ENCODE data around the gene CD37.
"Not testable (repeated sequence)": the region's sequence is repeated elsewhere in the genome, so short reads cannot be mapped to it uniquely, and the experiment has no call there.

CD37 gene, protein sequence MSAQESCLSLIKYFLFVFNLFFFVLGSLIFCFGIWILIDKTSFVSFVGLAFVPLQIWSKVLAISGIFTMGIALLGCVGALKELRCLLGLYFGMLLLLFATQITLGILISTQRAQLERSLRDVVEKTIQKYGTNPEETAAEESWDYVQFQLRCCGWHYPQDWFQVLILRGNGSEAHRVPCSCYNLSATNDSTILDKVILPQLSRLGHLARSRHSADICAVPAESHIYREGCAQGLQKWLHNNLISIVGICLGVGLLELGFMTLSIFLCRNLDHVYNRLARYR

DNA sequence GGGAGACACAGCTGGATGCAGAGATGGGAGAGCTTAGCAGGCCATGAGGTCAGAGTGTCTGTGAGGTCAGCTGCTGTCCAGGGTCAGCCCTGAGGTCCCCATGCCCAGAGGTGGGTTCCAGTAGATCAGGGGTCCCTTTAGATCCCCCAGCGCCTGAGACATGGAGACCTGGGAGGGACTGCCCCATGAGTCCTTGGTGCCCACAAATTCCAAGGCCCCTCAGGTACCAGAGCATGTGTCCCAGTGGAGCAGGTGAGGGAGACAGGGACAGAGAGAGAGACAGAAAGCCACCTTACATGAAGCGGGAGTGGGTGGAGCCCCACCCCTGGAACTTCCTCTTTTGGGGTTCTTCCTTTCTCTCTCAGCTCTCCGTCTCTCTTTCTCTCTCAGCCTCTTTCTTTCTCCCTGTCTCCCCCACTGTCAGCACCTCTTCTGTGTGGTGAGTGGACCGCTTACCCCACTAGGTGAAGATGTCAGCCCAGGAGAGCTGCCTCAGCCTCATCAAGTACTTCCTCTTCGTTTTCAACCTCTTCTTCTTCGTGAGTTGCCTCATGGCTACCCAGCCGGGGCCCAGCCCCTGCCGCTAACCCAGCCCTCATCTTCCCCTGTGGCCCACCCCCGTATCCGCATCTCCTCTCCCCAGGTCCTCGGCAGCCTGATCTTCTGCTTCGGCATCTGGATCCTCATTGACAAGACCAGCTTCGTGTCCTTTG lies at the start of gene CD37:
TSS of gene CD37 (plus strand) at position 336 of the 713 bp plus-strand sequence. CDS start at position 471, 135 bp downstream.
- H3K9ac ChIP-seq (ENCODE audit: insufficient read length) = no peak within 1 kb of the TSS
- H3K4me3 ChIP-seq = no peak within 1 kb of the TSS
- DNase-seq (ENCODE audit: low read depth, low spot score) = no peak
- no peaks in the 10 kb centered on the region for H3K9me3 ChIP-seq (ENCODE audit: low read depth, low read length)
- H3K36me3 ChIP-seq (ENCODE audit: insufficient read depth, low read length) = no peaks in the 10 kb centered on the region
- no peak within 1 kb of the TSS for H3K27ac ChIP-seq
- no peak for TF ChIP-seq POLR2AphosphoS5 (IDR thresholded peaks at IDR 0.05; ENCODE audit: borderline replicate concordance, low read depth, low read length)
- no peak for TF ChIP-seq FOXP2 (optimal IDR thresholded peaks at IDR 0.05; ENCODE audit: control extremely low read depth, extremely low read length, insufficient read depth)
- no peak for TF ChIP-seq EZH2 (IDR thresholded peaks at IDR 0.05)

GRCh38 chr19:49287141-49287770 lies 48.0 kb upstream of the CD37 start:
- no peak overlapping the region for H3K4me3 ChIP-seq
- H3K36me3 ChIP-seq (ENCODE audit: insufficient read depth, low read length) = no peaks in the 10 kb centered on the region
- no peaks in the 10 kb centered on the region for H3K9me3 ChIP-seq (ENCODE audit: low read depth, low read length)
- DNase-seq (ENCODE audit: low read depth, low spot score) = no peak
- H3K27ac ChIP-seq = no peak overlapping the region
- no peak overlapping the region for H3K9ac ChIP-seq (ENCODE audit: insufficient read length)
- TF ChIP-seq POLR2AphosphoS5 (IDR thresholded peaks at IDR 0.05; ENCODE audit: borderline replicate concordance, low read depth, low read length) = no peak
- TF ChIP-seq FOXP2 (optimal IDR thresholded peaks at IDR 0.05; ENCODE audit: control extremely low read depth, extremely low read length, insufficient read depth) = no peak
- TF ChIP-seq EZH2 (IDR thresholded peaks at IDR 0.05) = no peak

DNA sequence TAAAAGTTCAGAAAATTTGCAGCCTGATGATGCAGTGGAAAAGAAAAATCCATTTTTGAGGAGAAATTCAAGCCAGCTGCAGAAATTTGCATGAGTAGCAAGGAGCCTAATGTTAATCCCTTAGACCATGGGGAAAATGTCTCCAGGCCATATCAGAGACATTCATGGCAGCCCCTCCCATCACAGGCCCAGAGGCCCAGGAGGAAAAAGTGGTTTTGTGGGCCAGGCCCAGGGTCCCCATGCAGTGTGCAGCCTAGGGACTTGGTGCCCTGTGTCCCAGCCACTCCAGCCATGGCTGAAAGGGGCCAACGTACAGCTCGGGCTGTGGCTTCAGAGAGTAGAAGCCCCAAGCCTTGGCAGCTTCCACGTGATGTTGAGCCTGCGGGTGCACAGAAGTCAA lies 47.0 kb upstream of the CD37 start:
- not testable (repeated sequence) for H3K27ac ChIP-seq; H3K9me3 ChIP-seq (ENCODE audit: low read depth, low read length); H3K36me3 ChIP-seq (ENCODE audit: insufficient read depth, low read length); H3K9ac ChIP-seq (ENCODE audit: insufficient read length); H3K4me3 ChIP-seq; DNase-seq (ENCODE audit: low read depth, low spot score)

DNA sequence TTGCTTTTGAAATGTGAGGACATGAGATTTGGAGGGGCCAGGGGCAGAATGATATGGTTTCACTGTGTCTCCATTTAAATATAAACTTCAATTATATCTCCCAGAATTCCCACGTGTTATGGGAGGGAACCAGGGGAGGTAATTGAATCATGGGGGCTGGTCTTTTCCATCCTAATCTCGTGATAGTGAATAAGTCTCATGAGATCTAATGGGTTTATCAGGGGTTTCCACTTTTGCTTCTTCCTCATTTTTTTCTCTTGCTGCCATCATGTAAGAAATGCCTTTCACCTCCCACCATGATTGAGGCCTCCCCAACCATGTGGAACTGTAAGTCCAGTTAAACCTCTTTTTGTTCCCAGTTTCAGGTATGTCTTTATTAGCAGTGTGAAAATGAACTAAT lies 45.9 kb upstream of the CD37 start:
- H3K9me3 ChIP-seq (ENCODE audit: low read depth, low read length); H3K4me3 ChIP-seq; H3K27ac ChIP-seq; H3K36me3 ChIP-seq (ENCODE audit: insufficient read depth, low read length); H3K9ac ChIP-seq (ENCODE audit: insufficient read length); DNase-seq (ENCODE audit: low read depth, low spot score): not testable (repeated sequence)

- Histone ChIP-seq H3K4me3 (no peak overlapping the region), H3K9me3 (ENCODE audit: low read depth, low read length) (no peaks in the 10 kb centered on the region), H3K36me3 (ENCODE audit: insufficient read depth, low read length) (no peaks in the 10 kb centered on the region), H3K27ac (no peak overlapping the region), H3K9ac (ENCODE audit: insufficient read length) (no peak overlapping the region)
- no peak for DNase-seq (ENCODE audit: low read depth, low spot score)
- no peak for TF ChIP-seq EZH2 (IDR thresholded peaks at IDR 0.05)
- no peak for TF ChIP-seq FOXP2 (optimal IDR thresholded peaks at IDR 0.05; ENCODE audit: control extremely low read depth, extremely low read length, insufficient read depth)
- no peak for TF ChIP-seq POLR2AphosphoS5 (IDR thresholded peaks at IDR 0.05; ENCODE audit: borderline replicate concordance, low read depth, low read length)
Measured at GRCh38 chr19:49290517-49290916, 44.7 kb upstream of the CD37 start.

DNA sequence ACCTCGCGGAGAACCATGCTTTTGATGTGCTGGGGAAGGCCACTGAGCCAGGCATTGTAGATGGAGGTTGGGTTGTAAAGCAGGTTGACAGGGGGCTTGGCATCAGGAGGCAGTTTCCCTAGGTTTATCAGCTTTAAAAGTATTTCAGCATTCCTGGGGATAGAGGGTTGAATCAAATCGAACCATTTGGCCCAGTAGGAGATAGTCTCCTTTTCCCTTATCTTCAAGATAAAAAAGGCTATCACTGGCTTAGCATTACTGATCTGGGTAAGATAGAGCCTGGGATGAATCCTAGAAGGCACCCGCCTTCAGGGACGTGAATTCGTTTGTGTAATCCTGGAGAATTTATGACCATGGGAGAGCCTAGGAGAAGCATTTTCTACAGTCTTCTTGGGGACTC lies 40.8 kb upstream of the CD37 start:
- H3K4me3 ChIP-seq = no peak overlapping the region
- DNase-seq (ENCODE audit: low read depth, low spot score) = no peak
- no peak overlapping the region for H3K9ac ChIP-seq (ENCODE audit: insufficient read length)
- no peak overlapping the region for H3K27ac ChIP-seq
- H3K9me3 ChIP-seq (ENCODE audit: low read depth, low read length) = no peaks in the 10 kb centered on the region
- TF ChIP-seq POLR2AphosphoS5 (IDR thresholded peaks at IDR 0.05; ENCODE audit: borderline replicate concordance, low read depth, low read length) (no peak), EZH2 (IDR thresholded peaks at IDR 0.05) (no peak), FOXP2 (optimal IDR thresholded peaks at IDR 0.05; ENCODE audit: control extremely low read depth, extremely low read length, insufficient read depth) (no peak)
- H3K36me3 ChIP-seq (ENCODE audit: insufficient read depth, low read length) = no peaks in the 10 kb centered on the region

DNA sequence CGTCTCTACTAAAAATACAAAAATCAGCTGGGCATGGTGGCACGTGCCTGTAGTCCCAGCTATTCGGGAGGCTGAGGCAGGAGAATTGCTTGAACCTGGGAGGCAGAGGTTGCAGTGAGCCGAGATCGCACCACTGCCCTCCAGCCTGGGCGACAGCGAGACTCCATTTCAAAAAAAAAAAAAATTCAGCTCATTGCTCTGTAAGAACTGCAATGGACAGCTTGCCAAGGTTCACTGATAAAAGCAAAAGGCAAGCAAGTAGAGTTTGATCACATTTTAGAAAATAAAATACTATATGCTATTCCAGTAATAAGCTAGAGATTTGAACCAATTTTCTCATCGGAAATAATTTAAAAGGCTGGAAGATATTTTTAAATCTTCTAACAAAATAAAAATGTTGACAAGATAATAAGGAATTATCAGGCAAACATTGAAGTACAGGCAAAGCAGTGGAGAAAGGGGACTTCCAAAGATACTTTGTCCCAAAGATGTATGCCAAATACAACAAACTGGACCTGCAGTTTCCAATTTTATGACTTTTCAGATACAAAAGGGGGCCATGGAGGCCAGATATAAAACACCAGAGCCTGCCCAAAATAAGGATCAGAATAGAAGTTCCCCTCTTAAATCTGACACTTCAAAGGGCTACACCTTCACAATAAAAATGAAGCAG lies 39.9 kb upstream of the CD37 start:
- Histone ChIP-seq H3K27ac (no peak overlapping the region), H3K9ac (ENCODE audit: insufficient read length) (no peak overlapping the region), H3K36me3 (ENCODE audit: insufficient read depth, low read length) (no peaks in the 10 kb centered on the region), H3K4me3 (no peak overlapping the region), H3K9me3 (ENCODE audit: low read depth, low read length) (no peaks in the 10 kb centered on the region)
- DNase-seq (ENCODE audit: low read depth, low spot score) = no peak
- no peak for TF ChIP-seq EZH2 (IDR thresholded peaks at IDR 0.05)
- TF ChIP-seq POLR2AphosphoS5 (IDR thresholded peaks at IDR 0.05; ENCODE audit: borderline replicate concordance, low read depth, low read length) = no peak
- TF ChIP-seq FOXP2 (optimal IDR thresholded peaks at IDR 0.05; ENCODE audit: control extremely low read depth, extremely low read length, insufficient read depth) = no peak

DNA sequence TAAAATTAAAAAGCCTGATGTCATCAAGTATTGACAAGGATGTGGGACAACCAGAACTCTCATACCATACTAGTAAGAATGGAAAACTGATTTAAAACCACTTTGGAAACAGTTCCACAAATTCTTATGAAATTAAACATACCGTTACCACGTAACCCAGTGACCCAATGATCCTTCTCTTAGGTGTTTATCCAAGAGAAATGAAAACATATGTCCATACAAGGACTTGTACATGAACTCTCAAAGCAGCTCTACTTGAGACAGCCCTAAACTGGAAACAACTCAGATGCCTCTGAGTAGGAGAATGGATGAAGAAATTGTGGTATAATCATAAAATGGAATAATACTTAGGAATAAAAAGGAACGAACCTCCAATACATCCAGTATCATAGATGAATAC lies 37.8 kb upstream of the CD37 start:
- Histone ChIP-seq H3K36me3 (ENCODE audit: insufficient read depth, low read length) (no peaks in the 10 kb centered on the region), H3K27ac (no peak overlapping the region), H3K4me3 (no peak overlapping the region), H3K9ac (ENCODE audit: insufficient read length) (no peak overlapping the region), H3K9me3 (ENCODE audit: low read depth, low read length) (no peaks in the 10 kb centered on the region)
- TF ChIP-seq POLR2AphosphoS5 (IDR thresholded peaks at IDR 0.05; ENCODE audit: borderline replicate concordance, low read depth, low read length) (no peak), EZH2 (IDR thresholded peaks at IDR 0.05) (no peak), FOXP2 (optimal IDR thresholded peaks at IDR 0.05; ENCODE audit: control extremely low read depth, extremely low read length, insufficient read depth) (no peak)
- no peak for DNase-seq (ENCODE audit: low read depth, low spot score)

- H3K9ac ChIP-seq (ENCODE audit: insufficient read length); H3K27ac ChIP-seq; H3K36me3 ChIP-seq (ENCODE audit: insufficient read depth, low read length); H3K4me3 ChIP-seq; H3K9me3 ChIP-seq (ENCODE audit: low read depth, low read length); DNase-seq (ENCODE audit: low read depth, low spot score): not testable (repeated sequence)
Measured at GRCh38 chr19:49298653-49299052, 36.6 kb upstream of the CD37 start.
